ENCODE data around the gene FARSB. TPM values are rescaled to one million over a fixed set of nuclear protein-coding genes. Genes with fewer than 3 reads are reported as not detected.

The FARSB gene
- total and polyA plus RNA-seq, 8 donors, result 12.4 to 26.5 (median 23.5) TPM

- DNase-seq (no peak), ATAC-seq (no peak)
- no peak for TF ChIP-seq CTCF (IDR thresholded peaks at IDR 0.05)
- Histone ChIP-seq H3K9me3 (no peaks in the 10 kb centered on the region), H3K4me3 (no peak overlapping the region), H3K27ac (no peak overlapping the region), H3K27me3 (no peaks in the 10 kb centered on the region), H3K36me3 (peaks cover 0 to 32% of the 10 kb centered on the region in 2 donors), H3K4me1 (no peaks in the 10 kb centered on the region)
- intact Hi-C loops (cut with DNase I), result loop anchor here in 1 of 2 donors (10.0 kb wide), 1 partner anchor 251 kb away; no protein-coding TSS in a partner anchor
Observed at GRCh38 chr2:222566229-222566628, 89.7 kb downstream of the FARSB start.

GRCh38 chr2:222563936-222564335, 92.0 kb downstream of the FARSB start:
- no peaks in the 10 kb centered on the region for H3K9me3 ChIP-seq
- DNase-seq (no peak), ATAC-seq (no peak)
- H3K36me3 ChIP-seq, result peaks cover 0 to 22% of the 10 kb centered on the region in 2 donors
- no peak overlapping the region for H3K4me3 ChIP-seq
- TF ChIP-seq CTCF (IDR thresholded peaks at IDR 0.05), result no peak
- no peak overlapping the region for H3K27ac ChIP-seq
- intact Hi-C loops (cut with DNase I), result loop anchor here in 1 of 2 donors (10.0 kb wide), 1 partner anchor 249 kb away; no protein-coding TSS in a partner anchor
- H3K4me1 ChIP-seq, result no peaks in the 10 kb centered on the region
- no peaks in the 10 kb centered on the region for H3K27me3 ChIP-seq

- no peak overlapping the region for H3K4me3 ChIP-seq
- no peaks in the 10 kb centered on the region for H3K9me3 ChIP-seq
- TF ChIP-seq CTCF (IDR thresholded peaks at IDR 0.05), result no peak
- peaks cover 0 to 16% of the 10 kb centered on the region in 2 donors for H3K36me3 ChIP-seq
- no peaks in the 10 kb centered on the region for H3K4me1 ChIP-seq
- ATAC-seq (no peak), DNase-seq (no peak)
- H3K27me3 ChIP-seq, result no peaks in the 10 kb centered on the region
- H3K27ac ChIP-seq, result no peak overlapping the region
- intact Hi-C loops (cut with DNase I), result loop anchor here in 1 of 2 donors (10.0 kb wide), 1 partner anchor 248 kb away; no protein-coding TSS in a partner anchor
Observed at GRCh38 chr2:222563106-222563718, 92.7 kb downstream of the FARSB start.

- Histone ChIP-seq H3K4me3 (no peak overlapping the region), H3K27ac (no peak overlapping the region), H3K36me3 (peaks cover 0 to 5% of the 10 kb centered on the region in 2 donors), H3K4me1 (no peaks in the 10 kb centered on the region), H3K9me3 (no peaks in the 10 kb centered on the region), H3K27me3 (no peaks in the 10 kb centered on the region)
- DNase-seq (peak in 2 of 4 donors; percentile 69 to 81), ATAC-seq (peak; percentile 85)
- TF ChIP-seq CTCF (IDR thresholded peaks at IDR 0.05), result peak; percentile 31 to 44
- intact Hi-C loops (cut with DNase I), result loop anchor here in 1 of 2 donors (10.0 kb wide), 1 partner anchor 247 kb away; no protein-coding TSS in a partner anchor
Observed at GRCh38 chr2:222561817-222562645, 93.9 kb downstream of the FARSB start.

- ATAC-seq, result no peak
Observed at GRCh38 chr2:222561151-222561550, 94.7 kb downstream of the FARSB start.

More at GRCh38 chr2:222561151-222561550, 94.7 kb downstream of the FARSB start:
- Histone ChIP-seq H3K27ac (no peak overlapping the region), H3K27me3 (no peaks in the 10 kb centered on the region), H3K9me3 (no peaks in the 10 kb centered on the region), H3K36me3 (no peaks in the 10 kb centered on the region), H3K4me1 (no peaks in the 10 kb centered on the region), H3K4me3 (no peak overlapping the region)
- no peak for DNase-seq
- intact Hi-C loops (cut with DNase I), result loop anchor here in 1 of 2 donors (10.0 kb wide), 1 partner anchor 246 kb away; no protein-coding TSS in a partner anchor
- no peak for TF ChIP-seq CTCF (IDR thresholded peaks at IDR 0.05)

Measured in left lung (tissue), 10 donors.